Measurements from ENCODE around the gene RC3H1. TPM values are rescaled to one million over a fixed set of nuclear protein-coding genes. Genes with fewer than 3 reads are reported as not detected.

The RC3H1 gene
- total and polyA plus RNA-seq, 9 of the 15 experiments (the other 6 are each of a cell fraction or from before 2014, with no cell fraction given), result 2.4 to 31.7 (median 12.4) TPM

DNA sequence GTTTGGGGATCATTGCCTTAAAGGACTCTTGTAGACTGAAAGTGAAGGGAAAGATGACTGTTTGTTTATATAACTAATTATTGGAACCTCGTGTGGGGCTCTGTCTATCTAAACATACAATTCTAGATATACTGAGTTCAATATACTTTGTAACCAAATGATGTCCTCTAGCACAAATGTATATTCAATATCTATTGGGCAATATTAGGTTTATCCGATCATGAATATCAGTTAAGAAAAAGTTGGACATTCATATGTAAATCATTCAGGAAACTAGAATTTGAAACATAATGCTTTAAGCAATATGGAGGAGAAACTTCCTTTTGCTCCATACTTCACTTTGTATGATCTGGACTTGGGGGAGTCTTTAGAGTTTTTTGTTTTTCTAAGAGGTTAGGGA, 8.9 kb upstream of the RC3H1 start (continued):
- no peak for TF ChIP-seq TEAD4 (IDR thresholded peaks at IDR 0.05; ENCODE audit: low read length)
- TF ChIP-seq TEAD4 (CRISPR knock-in tag; IDR thresholded peaks at IDR 0.05; ENCODE audit: borderline replicate concordance), result no peak
- no peak for TF ChIP-seq STAT5B (CRISPR knock-in tag; IDR thresholded peaks at IDR 0.05)
- TF ChIP-seq ZBTB17 (CRISPR knock-in tag; IDR thresholded peaks at IDR 0.05), result no peak
- no peak for TF ChIP-seq KDM4B (IDR thresholded peaks at IDR 0.05; ENCODE audit: borderline replicate concordance in 2 of 2, low read depth in 1 of 2)
- no peak for TF ChIP-seq MAFK (IDR thresholded peaks at IDR 0.05; ENCODE audit: low read length)
- no peak for TF ChIP-seq GTF2F1 (IDR thresholded peaks at IDR 0.05; ENCODE audit: low read depth, low read length)
- no peak for TF ChIP-seq RAD51 (IDR thresholded peaks at IDR 0.05; ENCODE audit: borderline replicate concordance, low read depth)
- TF ChIP-seq CEBPG (CRISPR knock-in tag; IDR thresholded peaks at IDR 0.05), result no peak
- TF ChIP-seq CEBPG (tag; conservative IDR thresholded peaks at IDR 0.05 in 1 of 2, IDR thresholded peaks at IDR 0.05 in 1 of 2), result peak; percentile 63 to 82; a peak in 3 of 4 replicates
- no peak for TF ChIP-seq HCFC1 (IDR thresholded peaks at IDR 0.05; ENCODE audit: low read depth, low read length)
- TF ChIP-seq, protein P1, sequence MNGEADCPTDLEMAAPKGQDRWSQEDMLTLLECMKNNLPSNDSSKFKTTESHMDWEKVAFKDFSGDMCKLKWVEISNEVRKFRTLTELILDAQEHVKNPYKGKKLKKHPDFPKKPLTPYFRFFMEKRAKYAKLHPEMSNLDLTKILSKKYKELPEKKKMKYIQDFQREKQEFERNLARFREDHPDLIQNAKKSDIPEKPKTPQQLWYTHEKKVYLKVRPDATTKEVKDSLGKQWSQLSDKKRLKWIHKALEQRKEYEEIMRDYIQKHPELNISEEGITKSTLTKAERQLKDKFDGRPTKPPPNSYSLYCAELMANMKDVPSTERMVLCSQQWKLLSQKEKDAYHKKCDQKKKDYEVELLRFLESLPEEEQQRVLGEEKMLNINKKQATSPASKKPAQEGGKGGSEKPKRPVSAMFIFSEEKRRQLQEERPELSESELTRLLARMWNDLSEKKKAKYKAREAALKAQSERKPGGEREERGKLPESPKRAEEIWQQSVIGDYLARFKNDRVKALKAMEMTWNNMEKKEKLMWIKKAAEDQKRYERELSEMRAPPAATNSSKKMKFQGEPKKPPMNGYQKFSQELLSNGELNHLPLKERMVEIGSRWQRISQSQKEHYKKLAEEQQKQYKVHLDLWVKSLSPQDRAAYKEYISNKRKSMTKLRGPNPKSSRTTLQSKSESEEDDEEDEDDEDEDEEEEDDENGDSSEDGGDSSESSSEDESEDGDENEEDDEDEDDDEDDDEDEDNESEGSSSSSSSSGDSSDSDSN (IDR thresholded peaks at IDR 0.05; ENCODE audit: borderline replicate concordance in 1 of 2, low read depth in 2 of 2, low read length in 2 of 2), result no peak
- TF ChIP-seq, protein P2, sequence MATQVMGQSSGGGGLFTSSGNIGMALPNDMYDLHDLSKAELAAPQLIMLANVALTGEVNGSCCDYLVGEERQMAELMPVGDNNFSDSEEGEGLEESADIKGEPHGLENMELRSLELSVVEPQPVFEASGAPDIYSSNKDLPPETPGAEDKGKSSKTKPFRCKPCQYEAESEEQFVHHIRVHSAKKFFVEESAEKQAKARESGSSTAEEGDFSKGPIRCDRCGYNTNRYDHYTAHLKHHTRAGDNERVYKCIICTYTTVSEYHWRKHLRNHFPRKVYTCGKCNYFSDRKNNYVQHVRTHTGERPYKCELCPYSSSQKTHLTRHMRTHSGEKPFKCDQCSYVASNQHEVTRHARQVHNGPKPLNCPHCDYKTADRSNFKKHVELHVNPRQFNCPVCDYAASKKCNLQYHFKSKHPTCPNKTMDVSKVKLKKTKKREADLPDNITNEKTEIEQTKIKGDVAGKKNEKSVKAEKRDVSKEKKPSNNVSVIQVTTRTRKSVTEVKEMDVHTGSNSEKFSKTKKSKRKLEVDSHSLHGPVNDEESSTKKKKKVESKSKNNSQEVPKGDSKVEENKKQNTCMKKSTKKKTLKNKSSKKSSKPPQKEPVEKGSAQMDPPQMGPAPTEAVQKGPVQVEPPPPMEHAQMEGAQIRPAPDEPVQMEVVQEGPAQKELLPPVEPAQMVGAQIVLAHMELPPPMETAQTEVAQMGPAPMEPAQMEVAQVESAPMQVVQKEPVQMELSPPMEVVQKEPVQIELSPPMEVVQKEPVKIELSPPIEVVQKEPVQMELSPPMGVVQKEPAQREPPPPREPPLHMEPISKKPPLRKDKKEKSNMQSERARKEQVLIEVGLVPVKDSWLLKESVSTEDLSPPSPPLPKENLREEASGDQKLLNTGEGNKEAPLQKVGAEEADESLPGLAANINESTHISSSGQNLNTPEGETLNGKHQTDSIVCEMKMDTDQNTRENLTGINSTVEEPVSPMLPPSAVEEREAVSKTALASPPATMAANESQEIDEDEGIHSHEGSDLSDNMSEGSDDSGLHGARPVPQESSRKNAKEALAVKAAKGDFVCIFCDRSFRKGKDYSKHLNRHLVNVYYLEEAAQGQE (IDR thresholded peaks at IDR 0.05; ENCODE audit: borderline replicate concordance), result no peak
- TF ChIP-seq, protein P2 (CRISPR knock-in tag; IDR thresholded peaks at IDR 0.05; ENCODE audit: low read depth), result no peak
- no peak for TF ChIP-seq SAFB (IDR thresholded peaks at IDR 0.05; ENCODE audit: borderline replicate concordance, low read depth, low read length)

Data from K562 (cell line).